ENCODE data around the gene NPTN.

DNA sequence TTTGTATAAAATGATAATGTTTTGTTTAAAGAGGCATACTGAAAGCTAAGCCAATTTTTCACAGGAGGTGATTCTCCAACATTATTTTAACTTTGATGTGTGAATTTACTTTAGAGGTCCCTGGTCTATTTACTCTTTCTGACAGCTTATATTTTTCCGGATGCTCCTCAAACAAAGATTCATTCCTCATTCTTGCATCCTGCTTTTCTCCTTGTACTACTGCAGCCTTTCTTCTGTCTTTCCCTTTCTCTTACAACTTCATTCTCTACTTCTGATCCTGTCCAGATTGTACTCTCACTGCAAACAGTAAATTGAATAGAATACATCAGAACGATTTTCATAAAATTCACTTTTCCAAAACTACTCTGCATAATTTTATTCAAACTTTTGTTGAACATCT lies 5.1 kb downstream of the NPTN start:
- TF ChIP-seq ZNF274 (IDR thresholded peaks at IDR 0.05; ENCODE audit: low read depth, low read length) (no peak), YY1 (IDR thresholded peaks at IDR 0.05; ENCODE audit: insufficient read depth, insufficient read length) (no peak)
